Fibroblast of mammary gland (primary cell): ENCODE results near the gene PGLYRP2.
"Not testable (repeated sequence)": the region's sequence is repeated elsewhere in the genome, so short reads cannot be mapped to it uniquely, and the experiment has no call there.

Experiments
- DNase-seq: peaks from one replicate; pipeline ENCODE4 v3.0.0-alpha.2; 2010; ENCODE audit warnings: low read depth
- H3K4me3 ChIP-seq: 2 replicates; pipeline ENCODE4 v1.5.1; 2011; ENCODE audit warnings: low read depth, mild to moderate bottlenecking, low read length, moderate library complexity; ENCODE audit not compliant: control insufficient read depth
- CTCF ChIP-seq: conservative IDR thresholded peaks from 2 replicates; pipeline ENCODE4 v1.5.1; 2011; ENCODE audit warnings: low read depth, low read length, inconsistent platforms; ENCODE audit not compliant: control insufficient read depth, insufficient read depth

Gene PGLYRP2

GRCh38 chr19:15517778-15518177 is 38.5 kb upstream of the PGLYRP2 start:
- DNase-seq: no peak
- no peak for TF ChIP-seq CTCF
- H3K4me3 ChIP-seq: no peak overlapping the region

GRCh38 chr19:15516363-15516762 is 37.1 kb upstream of the PGLYRP2 start:
- DNase-seq: no peak
- TF ChIP-seq CTCF: no peak
- no peak overlapping the region for H3K4me3 ChIP-seq

GRCh38 chr19:15515227-15515625 is 35.9 kb upstream of the PGLYRP2 start:
- not testable (repeated sequence) for H3K4me3 ChIP-seq

GRCh38 chr19:15511671-15512424 is 32.5 kb upstream of the PGLYRP2 start:
- no peak for TF ChIP-seq CTCF
- no peak for DNase-seq
- H3K4me3 ChIP-seq: no peak overlapping the region

More at GRCh38 chr19:15515227-15515625, 35.9 kb upstream of the PGLYRP2 start:
- not testable (repeated sequence) for DNase-seq

- DNase-seq: no peak
- TF ChIP-seq CTCF: no peak
- no peak within 1 kb of the TSS for H3K4me3 ChIP-seq
Observed at GRCh38 chr19:15508035-15508710, 28.9 kb upstream of the PGLYRP2 start, which contains the start of gene CYP4F22. Gene CYP4F22, plus strand, starts transcription at chr19:15508525. Its CDS starts 16,812 bp downstream, at chr19:15525337.

GRCh38 chr19:15507068-15508034 is 28.1 kb upstream of the PGLYRP2 start:
- no peak overlapping the region for H3K4me3 ChIP-seq
- TF ChIP-seq CTCF: no peak
- no peak for DNase-seq
